Gastrocnemius medialis (tissue), 4 donors: ENCODE results near the gene C10orf53.

Experiments
- POLR2A ChIP-seq, 2 donors: fragments of 450-650 bp; IDR thresholded peaks; one replicate each; pipeline ENCODE4 v1.6.1; 2017; ENCODE audit warnings: antibody characterized with exemption in 2 of 2, mild to moderate bottlenecking in 2 of 2, moderate library complexity in 2 of 2
- TF ChIP-seq, protein P1 (sequence below), 5 experiments: fragments of 450-650 bp in 3 of 5; fragments of 200-600 bp in 2 of 5; sonication (generic) in 2 of 5; IDR thresholded peaks in 4 of 5; conservative IDR thresholded peaks in 1 of 5; 1 replicate in 4 of 5; 2 replicates in 1 of 5; pipeline ENCODE4 v1.5.1; 2016 to 2019; ENCODE audit warnings: antibody characterized with exemption in 5 of 5, mild to moderate bottlenecking in 3 of 5, moderate library complexity in 3 of 5

DNA sequence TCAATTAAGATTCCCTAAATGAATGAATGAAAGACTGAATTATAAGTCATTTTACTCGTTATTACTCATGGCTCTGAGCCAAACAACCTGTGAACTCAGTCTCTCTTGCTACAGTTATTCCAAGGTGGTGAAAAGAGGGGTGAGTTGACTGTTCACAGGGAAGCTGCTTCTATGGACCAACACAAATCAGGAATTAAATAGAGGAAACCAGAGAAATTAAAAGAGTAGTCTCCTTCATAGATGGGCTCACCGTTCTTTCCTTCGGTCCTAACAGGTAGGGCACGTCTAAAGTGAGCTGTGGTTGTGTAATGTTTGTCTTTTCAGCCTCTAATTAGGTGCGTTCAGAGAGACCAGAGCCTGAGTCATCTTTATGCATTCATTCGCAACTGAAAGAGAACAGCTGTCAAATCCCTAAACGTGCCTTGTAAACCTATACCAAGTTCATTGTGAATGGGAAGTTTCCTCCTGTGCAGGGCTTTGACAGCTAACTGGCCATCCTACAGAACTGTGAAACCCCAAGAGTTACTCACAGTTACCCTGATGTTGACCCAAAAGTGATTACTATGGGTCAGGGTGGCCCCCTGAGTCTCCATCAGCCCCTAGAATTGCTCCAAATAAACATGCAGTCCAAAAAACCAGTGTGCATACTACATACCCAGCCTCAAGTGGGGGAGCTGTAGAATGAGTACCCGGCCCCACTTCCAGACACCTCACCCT lies 18.2 kb upstream of the C10orf53 start:
- TF ChIP-seq, protein P1, sequence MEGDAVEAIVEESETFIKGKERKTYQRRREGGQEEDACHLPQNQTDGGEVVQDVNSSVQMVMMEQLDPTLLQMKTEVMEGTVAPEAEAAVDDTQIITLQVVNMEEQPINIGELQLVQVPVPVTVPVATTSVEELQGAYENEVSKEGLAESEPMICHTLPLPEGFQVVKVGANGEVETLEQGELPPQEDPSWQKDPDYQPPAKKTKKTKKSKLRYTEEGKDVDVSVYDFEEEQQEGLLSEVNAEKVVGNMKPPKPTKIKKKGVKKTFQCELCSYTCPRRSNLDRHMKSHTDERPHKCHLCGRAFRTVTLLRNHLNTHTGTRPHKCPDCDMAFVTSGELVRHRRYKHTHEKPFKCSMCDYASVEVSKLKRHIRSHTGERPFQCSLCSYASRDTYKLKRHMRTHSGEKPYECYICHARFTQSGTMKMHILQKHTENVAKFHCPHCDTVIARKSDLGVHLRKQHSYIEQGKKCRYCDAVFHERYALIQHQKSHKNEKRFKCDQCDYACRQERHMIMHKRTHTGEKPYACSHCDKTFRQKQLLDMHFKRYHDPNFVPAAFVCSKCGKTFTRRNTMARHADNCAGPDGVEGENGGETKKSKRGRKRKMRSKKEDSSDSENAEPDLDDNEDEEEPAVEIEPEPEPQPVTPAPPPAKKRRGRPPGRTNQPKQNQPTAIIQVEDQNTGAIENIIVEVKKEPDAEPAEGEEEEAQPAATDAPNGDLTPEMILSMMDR (IDR thresholded peaks at IDR 0.05 in 4 of 5, conservative IDR thresholded peaks at IDR 0.05 in 1 of 5): no peak
- TF ChIP-seq POLR2A (IDR thresholded peaks at IDR 0.05): no peak
